ENCODE measurements around the gene OR6S1.

DNA sequence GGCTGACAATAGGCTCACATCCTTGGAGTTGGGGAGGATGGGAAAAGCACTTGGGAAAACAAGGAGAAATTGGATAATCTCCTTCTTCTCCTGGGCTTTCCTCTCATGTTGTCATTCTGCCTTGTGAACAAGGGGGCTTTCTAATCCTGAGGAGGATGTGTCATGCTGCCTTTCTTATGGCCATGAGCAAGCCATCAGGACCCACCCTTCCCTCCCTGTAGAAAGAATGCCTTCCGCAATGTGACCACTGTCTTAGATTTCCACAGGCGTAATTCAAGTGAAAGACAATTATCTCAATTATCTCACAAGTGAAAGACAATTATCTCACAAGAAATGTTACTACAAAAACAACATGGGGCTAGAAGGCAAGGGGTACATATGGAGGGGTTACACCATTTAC is 3.0 kb upstream of the OR6S1 start:
- no peak for TF ChIP-seq POLR2A (IDR thresholded peaks at IDR 0.05)
- TF ChIP-seq, protein P1, sequence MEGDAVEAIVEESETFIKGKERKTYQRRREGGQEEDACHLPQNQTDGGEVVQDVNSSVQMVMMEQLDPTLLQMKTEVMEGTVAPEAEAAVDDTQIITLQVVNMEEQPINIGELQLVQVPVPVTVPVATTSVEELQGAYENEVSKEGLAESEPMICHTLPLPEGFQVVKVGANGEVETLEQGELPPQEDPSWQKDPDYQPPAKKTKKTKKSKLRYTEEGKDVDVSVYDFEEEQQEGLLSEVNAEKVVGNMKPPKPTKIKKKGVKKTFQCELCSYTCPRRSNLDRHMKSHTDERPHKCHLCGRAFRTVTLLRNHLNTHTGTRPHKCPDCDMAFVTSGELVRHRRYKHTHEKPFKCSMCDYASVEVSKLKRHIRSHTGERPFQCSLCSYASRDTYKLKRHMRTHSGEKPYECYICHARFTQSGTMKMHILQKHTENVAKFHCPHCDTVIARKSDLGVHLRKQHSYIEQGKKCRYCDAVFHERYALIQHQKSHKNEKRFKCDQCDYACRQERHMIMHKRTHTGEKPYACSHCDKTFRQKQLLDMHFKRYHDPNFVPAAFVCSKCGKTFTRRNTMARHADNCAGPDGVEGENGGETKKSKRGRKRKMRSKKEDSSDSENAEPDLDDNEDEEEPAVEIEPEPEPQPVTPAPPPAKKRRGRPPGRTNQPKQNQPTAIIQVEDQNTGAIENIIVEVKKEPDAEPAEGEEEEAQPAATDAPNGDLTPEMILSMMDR (IDR thresholded peaks at IDR 0.05) = no peak
